HEK293 (cell line): ENCODE results near the gene TMCC2.
A peak's percentile ranks its signal among the peaks of the same experiment; 100 is the strongest.

Experiments
- CTCF ChIA-PET: fragments of 350-600 bp; formaldehyde crosslinking; extraction: SDS; loops from one replicate; lab custom pipeline; 2021; ENCODE audit warnings: antibody characterized with exemption; lab: Yijun Ruan, JAX
- POLR2A ChIA-PET: fragments of 300-600 bp; formaldehyde crosslinking; extraction: SDS; loops from one replicate; lab custom pipeline; 2020; ENCODE audit warnings: antibody characterized with exemption, inconsistent platforms; lab: Yijun Ruan, JAX
- H3K27ac ChIP-seq: fragments of 200-500 bp; sonication (Bioruptor generic); 2 replicates; pipeline ENCODE4 v1.5.1; 2014; ENCODE audit warnings: low read depth, low read length, control low read depth, inconsistent platforms; ENCODE audit errors: extremely low read depth
- H3K36me3 ChIP-seq, 2 experiments: fragments of 200-500 bp in 1 of 2; sonication (Bioruptor generic) in 1 of 2; 1 replicate in 1 of 2; 2 replicates in 1 of 2; pipeline ENCODE4 v1.5.1; 2014 to 2017; ENCODE audit warnings: inconsistent platforms in 2 of 2, low read length in 2 of 2; ENCODE audit not compliant: control insufficient read depth in 2 of 2, insufficient read depth in 1 of 2
- H3K4me1 ChIP-seq: fragments of 200-500 bp; sonication (Bioruptor generic); 2 replicates; pipeline ENCODE4 v1.5.1; 2014; ENCODE audit warnings: mild to moderate bottlenecking, low read length, inconsistent platforms; ENCODE audit not compliant: control insufficient read depth, insufficient read depth
- H3K4me3 ChIP-seq: 2 replicates; pipeline ENCODE4 v1.5.1; 2011; ENCODE audit warnings: low read depth, mild to moderate bottlenecking, control low read depth, low read length, moderate library complexity
- H3K9me3 ChIP-seq: fragments of 200-500 bp; sonication (Bioruptor generic); 2 replicates; pipeline ENCODE4 v1.5.1; 2014; ENCODE audit warnings: low read depth, low read length, inconsistent platforms; ENCODE audit not compliant: control insufficient read depth, insufficient read depth
- EGR2 ChIP-seq: fragments of 450-650 bp; formaldehyde crosslinking; IDR thresholded peaks from 2 replicates; pipeline ENCODE4 v1.5.1; 2016; ENCODE audit warnings: low read depth, missing biosample characterization, missing genetic modification characterization
- HIC1 ChIP-seq: fragments of 450-650 bp; formaldehyde crosslinking; IDR thresholded peaks from 2 replicates; pipeline ENCODE4 v1.5.1; 2016; ENCODE audit warnings: missing biosample characterization, missing genetic modification characterization
- KLF9 ChIP-seq: fragments of 450-650 bp; formaldehyde crosslinking; IDR thresholded peaks from 2 replicates; pipeline ENCODE4 v1.5.1; 2016; ENCODE audit warnings: missing biosample characterization, missing genetic modification characterization, low read depth
- OSR2 ChIP-seq: fragments of 450-650 bp; formaldehyde crosslinking; IDR thresholded peaks from 2 replicates; pipeline ENCODE4 v1.5.1; 2016; ENCODE audit warnings: missing biosample characterization, missing genetic modification characterization
- PATZ1 ChIP-seq: fragments of 450-650 bp; formaldehyde crosslinking; IDR thresholded peaks from 2 replicates; pipeline ENCODE4 v1.5.1; 2016; ENCODE audit warnings: missing biosample characterization, missing genetic modification characterization
- SETDB1 ChIP-seq: IDR thresholded peaks from one replicate; pipeline ENCODE4 v1.6.1; 2017; ENCODE audit warnings: mild to moderate bottlenecking, low read length, moderate library complexity, mixed read lengths; ENCODE audit not compliant: insufficient read length
- ZBTB26 ChIP-seq: fragments of 450-650 bp; formaldehyde crosslinking; optimal IDR thresholded peaks from 2 replicates; pipeline ENCODE3; 2016; ENCODE audit warnings: missing biosample characterization, mild to moderate bottlenecking, missing genetic modification characterization
- ZBTB48 ChIP-seq: fragments of 450-650 bp; formaldehyde crosslinking; IDR thresholded peaks from 2 replicates; pipeline ENCODE4 v1.5.1; 2016; ENCODE audit warnings: missing biosample characterization, missing genetic modification characterization
- ZBTB7A ChIP-seq: fragments of 450-650 bp; formaldehyde crosslinking; IDR thresholded peaks from 2 replicates; pipeline ENCODE4 v1.5.1; 2016; ENCODE audit warnings: low read depth, missing biosample characterization, missing genetic modification characterization
- ZFP3 ChIP-seq: fragments of 450-650 bp; formaldehyde crosslinking; IDR thresholded peaks from 2 replicates; pipeline ENCODE4 v1.5.1; 2016; ENCODE audit warnings: low read depth, missing biosample characterization, missing genetic modification characterization
- ZIC2 ChIP-seq: fragments of 450-650 bp; formaldehyde crosslinking; IDR thresholded peaks from 2 replicates; pipeline ENCODE4 v1.5.1; 2016; ENCODE audit warnings: missing biosample characterization, missing genetic modification characterization
- ZNF19 ChIP-seq: fragments of 450-650 bp; formaldehyde crosslinking; IDR thresholded peaks from 2 replicates; pipeline ENCODE4; 2016; ENCODE audit warnings: missing biosample characterization, missing genetic modification characterization, low read depth
- ZNF202 ChIP-seq: fragments of 450-650 bp; formaldehyde crosslinking; IDR thresholded peaks from 2 replicates; pipeline ENCODE4 v1.5.1; 2016; ENCODE audit warnings: missing biosample characterization, missing genetic modification characterization, borderline replicate concordance
- ZNF23 ChIP-seq: fragments of 450-650 bp; formaldehyde crosslinking; IDR thresholded peaks from 2 replicates; pipeline ENCODE4 v1.5.1; 2016; ENCODE audit warnings: missing biosample characterization, missing genetic modification characterization, borderline replicate concordance
- ZNF274 ChIP-seq, 2 experiments: fragments of 200-500 bp in 1 of 2; fragments of 450-650 bp in 1 of 2; sonication (Bioruptor generic) in 1 of 2; formaldehyde crosslinking in 1 of 2; IDR thresholded peaks; 2 replicates each; pipeline versions ENCODE4 v1.5.1 to v1.6.1; 2014 to 2016; ENCODE audit warnings: borderline replicate concordance in 1 of 2, inconsistent platforms in 1 of 2, low read length in 1 of 2, missing biosample characterization in 1 of 2, missing genetic modification characterization in 1 of 2
- ZNF366 ChIP-seq: fragments of 450-650 bp; formaldehyde crosslinking; conservative IDR thresholded peaks from 2 replicates; pipeline ENCODE4 v1.5.1; 2016; ENCODE audit warnings: missing biosample characterization, missing genetic modification characterization
- ZNF398 ChIP-seq: fragments of 450-650 bp; formaldehyde crosslinking; IDR thresholded peaks from 2 replicates; pipeline ENCODE4 v1.5.1; 2017; ENCODE audit warnings: missing biosample characterization, missing genetic modification characterization
- ZNF426 ChIP-seq: fragments of 450-650 bp; formaldehyde crosslinking; IDR thresholded peaks from 2 replicates; pipeline ENCODE4 v1.5.1; 2017; ENCODE audit warnings: missing biosample characterization, missing genetic modification characterization, mild to moderate bottlenecking, inconsistent platforms, moderate library complexity
- ZNF501 ChIP-seq: fragments of 450-650 bp; formaldehyde crosslinking; IDR thresholded peaks from 2 replicates; pipeline ENCODE4 v1.5.1; 2016; ENCODE audit warnings: missing biosample characterization, missing genetic modification characterization
- ZNF521 ChIP-seq: fragments of 450-650 bp; formaldehyde crosslinking; IDR thresholded peaks from 2 replicates; pipeline ENCODE4 v1.5.1; 2017; ENCODE audit warnings: missing biosample characterization, mild to moderate bottlenecking, missing genetic modification characterization
- ZNF544 ChIP-seq: fragments of 450-650 bp; formaldehyde crosslinking; IDR thresholded peaks from 2 replicates; pipeline ENCODE4 v1.5.0; 2017; ENCODE audit warnings: missing biosample characterization, missing genetic modification characterization
- ZNF610 ChIP-seq: fragments of 450-650 bp; formaldehyde crosslinking; IDR thresholded peaks from 2 replicates; pipeline ENCODE4 v1.5.1; 2016; ENCODE audit warnings: missing biosample characterization, missing genetic modification characterization, borderline replicate concordance
- ZNF629 ChIP-seq: fragments of 450-650 bp; formaldehyde crosslinking; IDR thresholded peaks from 2 replicates; pipeline ENCODE4 v1.5.1; 2017; ENCODE audit warnings: missing biosample characterization, missing genetic modification characterization

TMCC2 gene

GRCh38 chr1:205300149-205300548 is 72.4 kb downstream of the TMCC2 start:
- ChIA-PET POLR2A (interaction anchor here (0.8 to 1.9 kb wide), 2 partner anchors 15 to 17 kb away, joined by 3 to 9 read pairs; no protein-coding TSS in a partner anchor), CTCF (interaction anchor here (0.8 to 3.6 kb wide), 3 partner anchors 25 to 332 kb away, joined by 3 to 18 read pairs (median 17); no protein-coding TSS in a partner anchor)
- Histone ChIP-seq H3K9me3 (no peaks in the 10 kb centered on the region), H3K4me3 (no peak overlapping the region), H3K36me3 (peaks cover 0 to 23% of the 10 kb centered on the region in 2 experiments; a peak in 2 of 3 replicates), H3K27ac (no peak overlapping the region), H3K4me1 (peaks cover 7% of the 10 kb centered on the region)
- no peak for TF ChIP-seq ZBTB7A (tag by site-specific recombination)
- TF ChIP-seq PATZ1 (tag by site-specific recombination): no peak

- H3K4me3 ChIP-seq: peak overlapping the region; percentile 21
- H3K36me3 ChIP-seq: peaks cover 0 to 28% of the 10 kb centered on the region in 2 experiments; a peak in 2 of 3 replicates
- CTCF ChIA-PET: interaction anchor here (0.5 to 3.6 kb wide), 5 partner anchors 9 to 45 kb away, joined by 3 to 18 read pairs (median 4); no protein-coding TSS in a partner anchor
- no peaks in the 10 kb centered on the region for H3K9me3 ChIP-seq
- H3K27ac ChIP-seq: peak overlapping the region; percentile 22; the same call in 1 of the 2 replicates
- POLR2A ChIA-PET: interaction anchor here (0.6 to 1.9 kb wide), 8 partner anchors 13 to 38 kb away, joined by 3 to 10 read pairs (median 6); partner anchors contain the start of gene NUAK2
- H3K4me1 ChIP-seq: peaks cover 7% of the 10 kb centered on the region
- peak; percentile 40; the same call in 1 of the 2 replicates for TF ChIP-seq ZNF366 (tag by site-specific recombination)
- TF ChIP-seq PATZ1 (tag by site-specific recombination): peak; percentile 44
- TF ChIP-seq ZNF19 (tag by site-specific recombination): no peak
- TF ChIP-seq ZNF610 (tag by site-specific recombination): no peak
- no peak for TF ChIP-seq ZNF544 (tag by site-specific recombination)
- TF ChIP-seq ZBTB26: no peak
- TF ChIP-seq ZNF202: no peak
- TF ChIP-seq EGR2 (tag by site-specific recombination): peak; percentile 99
- peak; percentile 78 for TF ChIP-seq ZIC2
- TF ChIP-seq ZFP3 (tag by site-specific recombination): no peak
- no peak for TF ChIP-seq ZNF274 (IDR thresholded peaks at IDR 0.05; ENCODE audit: low read length)
- TF ChIP-seq ZNF274 (tag by site-specific recombination; IDR thresholded peaks at IDR 0.05; ENCODE audit: borderline replicate concordance): no peak
- TF ChIP-seq HIC1: peak; percentile 70; the same call in 1 of the 2 replicates
- TF ChIP-seq ZNF23 (tag by site-specific recombination): no peak
- TF ChIP-seq ZNF398 (tag by site-specific recombination): peak; percentile 94
- TF ChIP-seq KLF9 (tag by site-specific recombination): no peak
- TF ChIP-seq OSR2 (tag by site-specific recombination): no peak
- peak; percentile 47; the same call in 1 of the 2 replicates for TF ChIP-seq ZNF629
- 0 out of 2 replicates have a peak, but pooled peaks have one; percentile 27 for TF ChIP-seq ZNF501 (tag by site-specific recombination)
- no peak for TF ChIP-seq ZBTB48 (tag by site-specific recombination)
- no peak for TF ChIP-seq ZNF426
- TF ChIP-seq ZNF521 (tag by site-specific recombination): no peak
- TF ChIP-seq SETDB1: no peak
Observed at GRCh38 chr1:205301205-205301821, 73.6 kb downstream of the TMCC2 start.
